IPS DF 4.7 (cell line): ENCODE measurements around the gene ESYT3.

Source experiments
- DNase-seq: peaks from one replicate; pipeline ENCODE4 v3.0.0-alpha.2; 2013; ENCODE audit warnings: low spot score; ENCODE audit errors: extremely low read depth

The ESYT3 gene, protein sequence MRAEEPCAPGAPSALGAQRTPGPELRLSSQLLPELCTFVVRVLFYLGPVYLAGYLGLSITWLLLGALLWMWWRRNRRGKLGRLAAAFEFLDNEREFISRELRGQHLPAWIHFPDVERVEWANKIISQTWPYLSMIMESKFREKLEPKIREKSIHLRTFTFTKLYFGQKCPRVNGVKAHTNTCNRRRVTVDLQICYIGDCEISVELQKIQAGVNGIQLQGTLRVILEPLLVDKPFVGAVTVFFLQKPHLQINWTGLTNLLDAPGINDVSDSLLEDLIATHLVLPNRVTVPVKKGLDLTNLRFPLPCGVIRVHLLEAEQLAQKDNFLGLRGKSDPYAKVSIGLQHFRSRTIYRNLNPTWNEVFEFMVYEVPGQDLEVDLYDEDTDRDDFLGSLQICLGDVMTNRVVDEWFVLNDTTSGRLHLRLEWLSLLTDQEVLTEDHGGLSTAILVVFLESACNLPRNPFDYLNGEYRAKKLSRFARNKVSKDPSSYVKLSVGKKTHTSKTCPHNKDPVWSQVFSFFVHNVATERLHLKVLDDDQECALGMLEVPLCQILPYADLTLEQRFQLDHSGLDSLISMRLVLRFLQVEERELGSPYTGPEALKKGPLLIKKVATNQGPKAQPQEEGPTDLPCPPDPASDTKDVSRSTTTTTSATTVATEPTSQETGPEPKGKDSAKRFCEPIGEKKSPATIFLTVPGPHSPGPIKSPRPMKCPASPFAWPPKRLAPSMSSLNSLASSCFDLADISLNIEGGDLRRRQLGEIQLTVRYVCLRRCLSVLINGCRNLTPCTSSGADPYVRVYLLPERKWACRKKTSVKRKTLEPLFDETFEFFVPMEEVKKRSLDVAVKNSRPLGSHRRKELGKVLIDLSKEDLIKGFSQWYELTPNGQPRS

GRCh38 chr3:138434276-138434874, at the start of gene ESYT3:
TSS of gene ESYT3 (plus strand) at chr3:138434616. CDS start at chr3:138434799, 183 bp downstream.
- DNase-seq = no peak

DNA sequence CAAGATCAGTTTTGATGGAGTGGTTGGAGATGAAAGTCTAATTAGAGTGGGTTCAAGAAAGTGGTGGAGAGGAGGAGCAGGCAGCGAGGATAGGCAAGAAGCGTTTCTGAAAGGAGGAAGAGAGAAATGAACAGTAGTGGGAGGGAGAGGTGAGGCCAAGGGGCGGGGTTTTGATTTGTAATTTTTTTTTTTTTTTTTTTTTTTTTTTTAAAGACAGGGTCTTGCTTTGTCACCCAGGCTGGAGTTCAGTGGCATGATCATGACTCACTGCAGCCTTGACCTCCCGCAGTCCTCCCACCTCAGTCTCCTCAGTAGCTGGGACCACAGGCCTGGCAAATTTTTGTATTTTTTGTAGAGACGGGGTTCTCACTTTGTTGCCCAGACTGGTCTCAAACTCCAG, 49.4 kb upstream of the ESYT3 start:
- no peak for DNase-seq

GRCh38 chr3:138389144-138389601, 45.2 kb upstream of the ESYT3 start:
- DNase-seq = no peak

- no peak for DNase-seq
Observed at GRCh38 chr3:138389841-138390581, 44.4 kb upstream of the ESYT3 start.

GRCh38 chr3:138390582-138390932, 43.9 kb upstream of the ESYT3 start:
- DNase-seq = no peak

GRCh38 chr3:138394156-138394555, 40.3 kb upstream of the ESYT3 start:
- no peak for DNase-seq

- DNase-seq = no peak
Observed at GRCh38 chr3:138394686-138395085, 39.7 kb upstream of the ESYT3 start.

DNA sequence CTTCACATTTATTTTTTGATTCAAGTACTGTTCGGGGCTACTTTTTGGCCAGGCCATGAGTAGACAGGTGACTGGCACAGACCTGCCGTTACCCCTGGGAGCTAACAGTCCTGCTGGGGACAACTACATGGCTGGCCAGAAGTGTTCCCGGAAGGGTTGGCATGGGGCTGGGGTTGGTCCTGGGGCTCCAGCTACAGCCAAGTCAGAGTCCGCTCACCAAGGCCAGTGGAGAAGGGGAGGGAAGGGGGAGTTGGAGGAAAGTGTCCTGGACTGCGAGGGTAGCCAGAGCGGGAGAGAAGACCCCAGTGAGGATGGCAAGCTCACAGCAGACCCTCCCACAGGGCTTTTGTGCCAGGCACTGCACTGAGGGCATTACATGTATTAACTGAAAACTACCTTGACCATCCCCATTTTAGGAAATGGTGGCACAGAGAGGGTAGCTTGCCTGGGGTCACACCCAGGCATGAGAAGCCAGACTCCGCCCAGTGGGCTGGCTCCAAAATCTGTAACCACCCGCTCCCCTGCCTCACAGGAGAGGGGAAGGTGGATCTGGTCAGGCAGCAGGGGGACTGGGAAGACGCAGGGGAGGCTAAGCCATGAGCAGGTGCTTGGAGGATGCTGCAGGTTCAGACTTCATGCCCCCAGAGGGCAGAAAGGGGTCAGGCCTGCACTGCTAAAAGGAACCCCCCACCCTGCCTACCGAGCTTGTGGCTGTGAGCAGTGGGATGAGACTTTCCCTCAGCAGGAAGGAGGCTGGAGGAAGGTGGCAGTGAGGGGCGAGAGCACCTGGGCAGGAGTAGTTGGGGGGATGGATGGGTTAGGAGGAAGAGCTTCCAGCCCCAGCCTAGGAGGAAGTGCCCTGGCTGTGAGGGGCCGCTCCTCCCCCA, 38.3 kb upstream of the ESYT3 start:
- no peak for DNase-seq

- DNase-seq = no peak
Observed at GRCh38 chr3:138396752-138397410, 37.5 kb upstream of the ESYT3 start.

DNA sequence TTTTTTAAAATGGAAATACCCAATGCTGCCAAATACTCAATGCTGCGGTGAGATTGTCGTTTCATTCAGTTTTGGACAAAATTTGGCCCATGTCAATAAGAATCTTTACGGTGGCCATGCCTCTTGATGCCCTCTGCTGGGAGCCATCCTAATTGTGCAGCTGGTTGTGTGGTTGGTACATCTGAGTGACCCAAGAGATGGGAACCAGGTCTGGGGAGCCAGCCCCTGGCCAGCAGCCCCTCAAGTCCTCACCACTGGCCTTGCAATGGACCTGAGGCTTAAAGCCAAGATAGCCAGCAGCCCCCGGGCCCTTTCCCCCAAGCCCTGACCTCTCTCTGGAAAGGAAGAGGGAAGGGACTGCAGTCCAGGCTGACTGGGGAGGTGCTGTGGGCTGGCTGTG, 36.4 kb upstream of the ESYT3 start:
- DNase-seq = no peak

- no peak for DNase-seq
Observed at GRCh38 chr3:138398791-138399575, 35.4 kb upstream of the ESYT3 start.

DNA sequence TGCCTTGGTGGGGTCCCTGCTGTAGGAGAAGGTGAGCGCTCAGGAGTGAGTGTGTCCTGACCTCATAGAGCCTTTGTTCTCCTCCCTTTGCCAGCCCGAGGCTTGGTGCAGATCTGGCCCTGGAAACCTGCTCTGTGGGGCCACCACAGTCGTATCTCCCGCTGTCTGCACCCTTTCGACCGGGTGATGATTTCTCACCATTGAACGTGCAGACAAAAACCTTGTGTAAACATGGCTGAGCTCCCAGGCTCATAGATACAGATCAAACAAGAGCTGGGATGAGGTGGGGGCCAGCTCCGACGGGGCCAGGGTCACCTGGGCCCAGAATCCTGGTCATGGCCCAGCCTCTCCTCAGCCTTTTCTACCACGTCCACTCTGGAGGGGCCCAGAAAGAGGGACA, 34.6 kb upstream of the ESYT3 start:
- DNase-seq = no peak

GRCh38 chr3:138400651-138401070, 33.8 kb upstream of the ESYT3 start:
- no peak for DNase-seq

DNA sequence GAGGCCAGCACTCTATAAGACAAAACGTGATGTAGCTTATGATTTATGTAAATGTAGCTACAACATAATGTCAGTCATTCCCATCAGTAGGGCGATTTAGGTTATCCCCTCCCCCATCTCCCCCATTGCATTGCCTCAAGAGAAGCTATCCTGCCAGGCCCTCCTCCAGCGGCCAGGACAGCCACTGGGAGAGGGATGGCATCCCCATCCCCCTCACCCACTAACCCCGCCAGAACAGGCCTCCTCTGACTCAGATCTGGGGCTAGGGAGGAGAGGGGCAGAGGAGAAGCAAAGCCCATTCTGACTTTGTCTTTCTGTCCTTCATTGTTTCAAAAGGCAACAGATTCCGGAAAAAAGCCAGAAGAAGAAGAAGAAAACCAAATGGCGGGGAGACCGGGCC, 32.6 kb upstream of the ESYT3 start:
- DNase-seq = no peak

- no peak for DNase-seq
Observed at GRCh38 chr3:138404121-138404520, 30.3 kb upstream of the ESYT3 start.

GRCh38 chr3:138405001-138405400, 29.4 kb upstream of the ESYT3 start:
- no peak for DNase-seq

DNA sequence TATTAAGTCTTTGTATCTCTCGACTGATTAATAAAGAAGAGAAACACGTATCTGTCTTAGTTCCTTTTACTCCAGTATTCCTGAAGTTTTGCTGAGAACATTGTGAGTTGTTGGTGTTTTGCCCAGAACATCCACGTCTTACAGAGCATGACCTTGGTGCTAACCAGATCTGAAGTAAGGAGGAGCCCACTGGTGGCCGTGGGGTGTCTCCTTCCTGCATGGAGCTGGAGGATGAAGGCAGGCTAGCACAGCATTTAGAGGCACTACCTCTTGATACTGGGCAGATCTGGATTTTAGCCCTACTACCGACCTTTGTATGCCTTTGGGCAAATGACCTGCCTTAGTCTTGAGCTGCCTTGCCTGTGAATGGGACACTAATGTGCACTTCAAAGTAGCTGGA, 28.9 kb upstream of the ESYT3 start:
- no peak for DNase-seq

DNA sequence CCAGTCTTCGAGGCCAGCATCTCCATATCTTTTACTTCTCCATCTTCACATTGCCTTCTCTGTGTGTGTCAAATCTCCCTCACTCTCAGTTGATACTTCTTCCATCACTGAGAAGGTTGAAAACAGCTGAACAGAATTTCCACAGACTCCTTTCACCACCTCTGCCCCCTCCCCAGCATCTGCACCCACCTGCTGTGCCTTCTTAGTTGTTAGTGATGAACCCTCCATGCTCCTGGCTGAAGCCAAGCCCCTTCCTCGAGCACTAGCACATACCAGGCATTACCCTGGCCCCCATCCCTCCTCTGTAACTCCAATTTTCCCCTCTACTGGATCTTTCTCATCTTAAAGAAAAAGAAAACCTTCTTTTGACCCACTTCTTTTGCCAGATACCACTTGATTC, 27.8 kb upstream of the ESYT3 start:
- no peak for DNase-seq
